Measurements from ENCODE around the gene LRP1B.

LRP1B gene

GRCh38 chr2:140949932-140950331 lies 1180.9 kb downstream of the LRP1B start:
- no peaks in the 10 kb centered on the region for H3F3A ChIP-seq (ENCODE audit: insufficient read depth, low read length)

GRCh38 chr2:140947236-140947635 lies 1183.6 kb downstream of the LRP1B start:
- Histone ChIP-seq H4K20me1 (ENCODE audit: insufficient read depth, low read length) (no peaks in the 10 kb centered on the region), H3K79me2 (ENCODE audit: low read length) (no peaks in the 10 kb centered on the region), H3K4me3 (ENCODE audit: low read length) (no peak overlapping the region), H3F3A (ENCODE audit: insufficient read depth, low read length) (no peaks in the 10 kb centered on the region), H3K4me2 (ENCODE audit: low read depth, low read length) (no peak overlapping the region), H2AFZ (ENCODE audit: low read length) (no peak overlapping the region), H3K9ac (ENCODE audit: low read length) (no peak overlapping the region), H3K9me2 (replicated peaks; ENCODE audit: insufficient read depth, low read length) (no peaks in the 10 kb centered on the region), H3K27ac (ENCODE audit: low read length) (no peak overlapping the region), H3K36me3 (replicated peaks; ENCODE audit: insufficient read depth, low read length) (no peaks in the 10 kb centered on the region), H3K9me3 (replicated peaks; ENCODE audit: insufficient read depth, low read length) (no peaks in the 10 kb centered on the region), H3K27me3 (replicated peaks; ENCODE audit: insufficient read depth, low read length) (no peaks in the 10 kb centered on the region), H3K4me1 (ENCODE audit: low read length) (no peaks in the 10 kb centered on the region)
- TF ChIP-seq EZH2phosphoT487 (IDR thresholded peaks at IDR 0.05; ENCODE audit: low read length) (no peak), EZH2 (optimal IDR thresholded peaks at IDR 0.05; ENCODE audit: low read depth, low read length) (no peak), CTCF (IDR thresholded peaks at IDR 0.05; ENCODE audit: low read length) (no peak)
- DNase-seq: no peak

More at GRCh38 chr2:140949932-140950331, 1180.9 kb downstream of the LRP1B start:
- no peak for DNase-seq
- H3K27ac ChIP-seq (ENCODE audit: low read length): no peak overlapping the region
- H2AFZ ChIP-seq (ENCODE audit: low read length): no peak overlapping the region
- H3K9me3 ChIP-seq (replicated peaks; ENCODE audit: insufficient read depth, low read length): no peaks in the 10 kb centered on the region
- TF ChIP-seq EZH2phosphoT487 (IDR thresholded peaks at IDR 0.05; ENCODE audit: low read length) (no peak), EZH2 (optimal IDR thresholded peaks at IDR 0.05; ENCODE audit: low read depth, low read length) (no peak), CTCF (IDR thresholded peaks at IDR 0.05; ENCODE audit: low read length) (no peak)
- no peaks in the 10 kb centered on the region for H3K79me2 ChIP-seq (ENCODE audit: low read length)
- no peak overlapping the region for H3K4me3 ChIP-seq (ENCODE audit: low read length)
- no peaks in the 10 kb centered on the region for H3K9me2 ChIP-seq (replicated peaks; ENCODE audit: insufficient read depth, low read length)
- no peaks in the 10 kb centered on the region for H4K20me1 ChIP-seq (ENCODE audit: insufficient read depth, low read length)
- no peak overlapping the region for H3K4me2 ChIP-seq (ENCODE audit: low read depth, low read length)
- no peak overlapping the region for H3K9ac ChIP-seq (ENCODE audit: low read length)
- no peaks in the 10 kb centered on the region for H3K4me1 ChIP-seq (ENCODE audit: low read length)
- no peaks in the 10 kb centered on the region for H3K27me3 ChIP-seq (replicated peaks; ENCODE audit: insufficient read depth, low read length)
- no peaks in the 10 kb centered on the region for H3K36me3 ChIP-seq (replicated peaks; ENCODE audit: insufficient read depth, low read length)

- Histone ChIP-seq H3K9me3 (replicated peaks; ENCODE audit: insufficient read depth, low read length) (no peaks in the 10 kb centered on the region), H3K79me2 (ENCODE audit: low read length) (no peaks in the 10 kb centered on the region), H3K4me1 (ENCODE audit: low read length) (no peaks in the 10 kb centered on the region), H3K9ac (ENCODE audit: low read length) (no peak overlapping the region), H3K9me2 (replicated peaks; ENCODE audit: insufficient read depth, low read length) (no peaks in the 10 kb centered on the region), H3K27me3 (replicated peaks; ENCODE audit: insufficient read depth, low read length) (no peaks in the 10 kb centered on the region), H3K4me2 (ENCODE audit: low read depth, low read length) (no peak overlapping the region), H3K27ac (ENCODE audit: low read length) (no peak overlapping the region), H3K4me3 (ENCODE audit: low read length) (no peak overlapping the region), H4K20me1 (ENCODE audit: insufficient read depth, low read length) (no peaks in the 10 kb centered on the region), H2AFZ (ENCODE audit: low read length) (no peak overlapping the region), H3F3A (ENCODE audit: insufficient read depth, low read length) (no peaks in the 10 kb centered on the region), H3K36me3 (replicated peaks; ENCODE audit: insufficient read depth, low read length) (no peaks in the 10 kb centered on the region)
- TF ChIP-seq EZH2 (optimal IDR thresholded peaks at IDR 0.05; ENCODE audit: low read depth, low read length) (no peak), EZH2phosphoT487 (IDR thresholded peaks at IDR 0.05; ENCODE audit: low read length) (no peak)
- DNase-seq: no peak
These were observed 1186.9 kb downstream of the LRP1B start for GRCh38 chr2:140943867-140944266.

GRCh38 chr2:140942284-140942683 lies 1188.5 kb downstream of the LRP1B start:
- Histone ChIP-seq H3K9me3 (replicated peaks; ENCODE audit: insufficient read depth, low read length) (no peaks in the 10 kb centered on the region), H3K4me3 (ENCODE audit: low read length) (no peak overlapping the region), H4K20me1 (ENCODE audit: insufficient read depth, low read length) (no peaks in the 10 kb centered on the region), H3K36me3 (replicated peaks; ENCODE audit: insufficient read depth, low read length) (no peaks in the 10 kb centered on the region), H3K4me1 (ENCODE audit: low read length) (no peaks in the 10 kb centered on the region), H3K27ac (ENCODE audit: low read length) (no peak overlapping the region), H3K9ac (ENCODE audit: low read length) (no peak overlapping the region), H3K79me2 (ENCODE audit: low read length) (no peaks in the 10 kb centered on the region), H3F3A (ENCODE audit: insufficient read depth, low read length) (no peaks in the 10 kb centered on the region), H3K9me2 (replicated peaks; ENCODE audit: insufficient read depth, low read length) (no peaks in the 10 kb centered on the region), H2AFZ (ENCODE audit: low read length) (no peak overlapping the region), H3K27me3 (replicated peaks; ENCODE audit: insufficient read depth, low read length) (no peaks in the 10 kb centered on the region), H3K4me2 (ENCODE audit: low read depth, low read length) (no peak overlapping the region)
- no peak for DNase-seq
- no peak for TF ChIP-seq CTCF (IDR thresholded peaks at IDR 0.05; ENCODE audit: low read length)
- TF ChIP-seq EZH2 (optimal IDR thresholded peaks at IDR 0.05; ENCODE audit: low read depth, low read length): no peak
- TF ChIP-seq EZH2phosphoT487 (IDR thresholded peaks at IDR 0.05; ENCODE audit: low read length): no peak
